ENCODE data around the gene PLCXD3. TPM values are rescaled to one million over a fixed set of nuclear protein-coding genes. Genes with fewer than 3 reads are reported as not detected.

PLCXD3 gene
- total and polyA plus RNA-seq, 2 donors from 2014 or later = 5.1 to 11.7 TPM

- Histone ChIP-seq H3K27ac (ENCODE audit: low read depth in 2 of 2, low read length in 2 of 2) (no peak overlapping the region), H3K4me3 (ENCODE audit: low read length in 3 of 3) (no peak overlapping the region), H3K36me3 (ENCODE audit: control insufficient read depth in 2 of 3, insufficient read depth in 3 of 3, low read length in 3 of 3) (no peaks in the 10 kb centered on the region), H3K4me1 (ENCODE audit: control insufficient read depth in 2 of 3, insufficient read depth in 2 of 3, low read depth in 1 of 3, low read length in 3 of 3) (no peaks in the 10 kb centered on the region), H3K27me3 (ENCODE audit: control insufficient read depth, insufficient read depth, low read length) (no peaks in the 10 kb centered on the region), H3K9ac (ENCODE audit: low read length in 3 of 3) (no peak overlapping the region), H3K9me3 (ENCODE audit: control insufficient read depth in 2 of 3, insufficient read depth in 1 of 3, low read length in 3 of 3) (no peaks in the 10 kb centered on the region)
- no peak for DNase-seq
- TF ChIP-seq CTCF (IDR thresholded peaks at IDR 0.05; ENCODE audit: borderline replicate concordance, extremely low read depth, insufficient read depth) = no peak
- intact Hi-C loops (cut with DNase I) = no loop called here
- no peak for FAIRE-seq
Observed at GRCh38 chr5:41275813-41276512, 234.4 kb downstream of the PLCXD3 start.

GRCh38 chr5:41270423-41271251 is 239.8 kb downstream of the PLCXD3 start:
- FAIRE-seq (peak; percentile 82), DNase-seq (peak in 3 of 5 donors; percentile 43 to 70 (median 58))
- peak overlapping the region in 2 of 3 donors; percentile 23 to 25 for H3K4me3 ChIP-seq (ENCODE audit: low read length in 3 of 3)
- no peaks in the 10 kb centered on the region for H3K36me3 ChIP-seq (ENCODE audit: control insufficient read depth in 2 of 3, insufficient read depth in 3 of 3, low read length in 3 of 3)
- peak; percentile 87 for TF ChIP-seq CTCF (IDR thresholded peaks at IDR 0.05; ENCODE audit: borderline replicate concordance, extremely low read depth, insufficient read depth)
- no peak overlapping the region for H3K9ac ChIP-seq (ENCODE audit: low read length in 3 of 3)
- H3K27me3 ChIP-seq (ENCODE audit: control insufficient read depth, insufficient read depth, low read length) = no peaks in the 10 kb centered on the region
- H3K4me1 ChIP-seq (ENCODE audit: control insufficient read depth in 2 of 3, insufficient read depth in 2 of 3, low read depth in 1 of 3, low read length in 3 of 3) = no peaks in the 10 kb centered on the region
- no peak overlapping the region for H3K27ac ChIP-seq (ENCODE audit: low read depth in 2 of 2, low read length in 2 of 2)
- intact Hi-C loops (cut with DNase I) = no loop called here
- H3K9me3 ChIP-seq (ENCODE audit: control insufficient read depth in 2 of 3, insufficient read depth in 1 of 3, low read length in 3 of 3) = no peaks in the 10 kb centered on the region

- Histone ChIP-seq H3K9ac (ENCODE audit: low read length in 3 of 3) (no peak overlapping the region), H3K4me1 (ENCODE audit: control insufficient read depth in 2 of 3, insufficient read depth in 2 of 3, low read depth in 1 of 3, low read length in 3 of 3) (no peaks in the 10 kb centered on the region), H3K27me3 (ENCODE audit: control insufficient read depth, insufficient read depth, low read length) (no peaks in the 10 kb centered on the region), H3K9me3 (ENCODE audit: control insufficient read depth in 2 of 3, insufficient read depth in 1 of 3, low read length in 3 of 3) (no peaks in the 10 kb centered on the region), H3K4me3 (ENCODE audit: low read length in 3 of 3) (no peak overlapping the region), H3K36me3 (ENCODE audit: control insufficient read depth in 2 of 3, insufficient read depth in 3 of 3, low read length in 3 of 3) (no peaks in the 10 kb centered on the region), H3K27ac (ENCODE audit: low read depth in 2 of 2, low read length in 2 of 2) (no peak overlapping the region)
- intact Hi-C loops (cut with DNase I) = no loop called here
- no peak for DNase-seq
- TF ChIP-seq CTCF (IDR thresholded peaks at IDR 0.05; ENCODE audit: borderline replicate concordance, extremely low read depth, insufficient read depth) = no peak
- FAIRE-seq = no peak
Observed at GRCh38 chr5:41268894-41269293, 241.5 kb downstream of the PLCXD3 start.
